Activated T-helper 17 cell treated with anti-CD3 and anti-CD28 coated beads, Interleukin-2, amount 50 U/mL, for 72 hours (primary cell): ENCODE data around the gene COL4A1. TPM values are rescaled to one million over a fixed set of nuclear protein-coding genes. Genes with fewer than 3 reads are reported as not detected.

Experiments
- ATAC-seq: fragments of 150-1000 bp; cut with Tn5 transposase; replicated peaks from 2 replicates; pipeline ENCODE4 v1.10.0; 2021; ENCODE audit warnings: mild to moderate bottlenecking, moderate library complexity
- H3K27ac Mint-ChIP-seq: one replicate; pipeline ENCODE4 v1.8.0; 2022; ENCODE audit warnings: mixed read lengths
- H3K27me3 Mint-ChIP-seq: one replicate; pipeline ENCODE4 v1.8.0; 2022; ENCODE audit warnings: mixed read lengths
- H3K36me3 Mint-ChIP-seq: one replicate; pipeline ENCODE4 v1.8.0; 2022; ENCODE audit warnings: low read depth, mild to moderate bottlenecking, mixed read lengths
- H3K4me1 Mint-ChIP-seq: one replicate; pipeline ENCODE4 v1.8.0; 2022; ENCODE audit warnings: mixed read lengths
- H3K4me3 Mint-ChIP-seq: one replicate; pipeline ENCODE4 v1.8.0; 2022; ENCODE audit warnings: mild to moderate bottlenecking, mixed read lengths
- H3K9me3 Mint-ChIP-seq: one replicate; pipeline ENCODE4 v1.8.0; 2022; ENCODE audit warnings: mixed read lengths
- total RNA-seq, 2 donors: library from RNA; stranded (reverse); gene quantifications; one replicate each; pipeline ENCODE4 v1.2.3, GENCODE V29; 2022

COL4A1 gene
- total RNA-seq, 2 donors from 2014 or later: not detected

- Mint-ChIP-seq H3K4me3 (no peak overlapping the region), H3K27me3 (peaks cover 47% of the 10 kb centered on the region), H3K4me1 (peaks cover 4% of the 10 kb centered on the region), H3K9me3 (no peaks in the 10 kb centered on the region), H3K27ac (no peak overlapping the region), H3K36me3 (no peaks in the 10 kb centered on the region)
- ATAC-seq: no peak
These were observed 4.7 kb upstream of the COL4A1 start for GRCh38 chr13:110311443-110312338.

- Mint-ChIP-seq H3K4me1 (peaks cover 4% of the 10 kb centered on the region), H3K9me3 (no peaks in the 10 kb centered on the region), H3K27ac (no peak overlapping the region), H3K27me3 (peaks cover 48% of the 10 kb centered on the region), H3K4me3 (no peak overlapping the region), H3K36me3 (no peaks in the 10 kb centered on the region)
- ATAC-seq: no peak
These were observed 3.8 kb upstream of the COL4A1 start for GRCh38 chr13:110310541-110311442.

DNA sequence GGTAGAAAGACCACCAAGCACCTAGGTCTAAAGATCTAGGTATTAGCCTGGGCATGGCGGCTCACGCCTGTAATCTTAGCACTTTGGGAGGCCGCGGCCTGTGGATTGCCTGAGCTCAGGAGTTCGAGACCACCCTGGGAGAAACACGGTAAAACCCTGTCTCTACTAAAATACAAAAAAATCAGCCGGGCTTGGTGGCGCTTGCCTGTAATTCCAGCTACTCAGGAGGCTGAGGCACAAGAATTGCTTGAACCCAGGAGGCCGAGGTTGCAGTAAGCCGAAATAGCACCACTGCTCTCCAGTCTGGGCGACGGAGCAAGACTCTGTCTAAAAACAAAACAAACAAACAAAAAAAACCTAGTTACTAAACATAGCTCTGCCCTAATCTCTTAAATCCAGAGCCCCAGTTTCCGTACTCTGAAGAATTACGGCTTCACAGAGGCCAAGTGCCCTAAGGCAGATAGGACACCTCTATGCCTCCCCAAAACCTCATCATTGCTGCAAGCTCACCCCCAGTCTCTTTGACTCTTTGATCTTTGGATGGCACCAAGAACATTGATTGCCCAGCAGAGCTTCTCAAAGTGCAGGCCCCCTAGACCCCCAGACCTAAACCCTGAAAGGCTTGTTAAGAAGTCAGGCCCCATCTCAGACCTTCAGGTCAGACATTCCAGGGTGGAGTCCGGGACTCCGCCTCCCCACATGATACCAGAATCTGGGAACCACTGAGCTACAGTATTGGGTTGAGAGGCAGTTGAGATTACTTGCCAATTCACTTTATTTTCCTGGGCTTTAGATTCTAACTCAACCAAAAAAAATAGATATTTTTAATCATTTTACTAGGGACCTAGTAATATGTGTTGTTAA lies 2.9 kb upstream of the COL4A1 start:
- no peaks in the 10 kb centered on the region for H3K36me3 Mint-ChIP-seq
- H3K4me3 Mint-ChIP-seq: no peak overlapping the region
- H3K27me3 Mint-ChIP-seq: peaks cover 53% of the 10 kb centered on the region
- ATAC-seq: no peak
- no peaks in the 10 kb centered on the region for H3K9me3 Mint-ChIP-seq
- H3K27ac Mint-ChIP-seq: no peak overlapping the region
- peaks cover 4% of the 10 kb centered on the region for H3K4me1 Mint-ChIP-seq

GRCh38 chr13:110308656-110309359 lies 1.9 kb upstream of the COL4A1 start:
- Mint-ChIP-seq H3K27ac (no peak overlapping the region), H3K4me1 (peaks cover 4% of the 10 kb centered on the region), H3K9me3 (no peaks in the 10 kb centered on the region), H3K27me3 (peaks cover 57% of the 10 kb centered on the region), H3K36me3 (no peaks in the 10 kb centered on the region), H3K4me3 (no peak overlapping the region)
- ATAC-seq: no peak

DNA sequence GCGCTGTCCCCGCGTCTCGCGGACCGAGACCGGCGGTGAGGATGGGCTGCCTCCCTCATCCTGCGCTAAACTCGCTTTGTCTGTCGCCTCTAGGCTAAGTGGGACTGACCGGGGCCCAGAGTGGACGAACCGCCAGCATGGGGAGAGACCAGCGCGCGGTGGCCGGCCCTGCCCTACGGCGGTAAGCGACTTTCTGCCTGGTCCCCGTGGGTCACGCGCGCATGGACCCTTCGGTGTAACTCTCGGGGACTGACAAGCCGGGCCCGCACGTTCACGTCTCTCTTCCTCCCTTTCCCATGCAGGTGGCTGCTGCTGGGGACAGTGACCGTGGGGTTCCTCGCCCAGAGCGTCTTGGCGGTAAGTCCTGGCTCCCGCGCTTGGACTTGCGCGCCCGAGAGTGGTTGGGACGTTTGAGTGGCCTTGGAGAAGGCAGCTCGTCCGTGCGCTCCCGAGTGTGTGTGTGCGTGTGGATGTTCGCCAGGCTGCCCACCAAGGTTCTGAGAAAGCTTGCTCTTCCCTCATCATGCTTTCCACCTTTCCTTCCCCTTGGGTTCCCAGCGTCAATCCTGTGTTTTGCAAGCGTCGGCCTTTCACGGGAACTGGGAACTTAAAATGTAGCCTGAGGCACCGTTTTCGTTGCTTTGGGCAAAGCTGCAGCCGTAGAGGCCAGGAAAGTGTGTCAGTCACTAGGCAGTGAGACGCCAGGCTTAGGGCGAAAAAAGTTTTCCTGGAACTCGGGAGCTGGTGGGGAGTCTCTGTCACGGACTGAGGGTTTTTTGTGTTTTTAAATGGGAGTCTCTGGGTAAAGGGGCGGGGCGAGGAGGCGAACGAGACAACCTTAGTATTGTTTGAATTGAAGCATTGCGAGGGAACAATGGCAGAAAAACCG lies 1.1 kb upstream of the COL4A1 start:
- Mint-ChIP-seq H3K27ac (no peak overlapping the region), H3K4me3 (no peak overlapping the region)

DNA sequence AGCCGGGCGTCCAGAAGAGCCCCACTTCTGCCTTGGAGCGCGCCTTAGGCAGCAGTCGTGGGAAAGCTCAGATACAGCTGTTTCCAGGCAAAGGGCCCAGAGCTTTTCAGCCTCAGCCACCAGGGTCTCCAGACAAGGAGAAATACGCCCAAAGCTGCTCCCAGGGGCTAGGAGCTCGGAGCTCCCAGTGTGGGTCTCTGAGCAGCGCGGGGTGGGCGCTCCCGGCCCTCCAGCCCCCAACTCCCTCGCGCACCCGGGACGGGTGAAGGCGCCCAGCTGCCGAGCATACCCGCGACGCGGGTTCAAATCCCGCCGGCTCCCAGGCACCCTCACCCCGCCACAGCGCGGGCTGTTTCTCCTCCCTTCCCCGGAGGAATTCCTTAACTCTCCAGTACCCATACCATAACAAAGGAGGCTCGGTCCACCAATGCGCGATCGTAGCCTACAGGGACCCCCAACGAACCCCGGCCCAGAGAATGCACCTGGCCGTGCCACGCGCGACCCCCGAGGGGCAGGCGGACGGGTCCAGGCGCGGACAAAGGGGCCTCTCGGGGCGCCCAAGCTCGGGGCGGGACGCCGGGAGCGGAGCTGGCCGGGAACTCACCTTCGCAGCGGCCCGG lies 507 bp downstream of the COL4A1 start:
- no peak overlapping the region for H3K4me3 Mint-ChIP-seq
- H3K27me3 Mint-ChIP-seq: peaks cover 64% of the 10 kb centered on the region
- no peaks in the 10 kb centered on the region for H3K36me3 Mint-ChIP-seq
- no peak overlapping the region for H3K27ac Mint-ChIP-seq
- no peaks in the 10 kb centered on the region for H3K9me3 Mint-ChIP-seq
- ATAC-seq: no peak
- peaks cover 4% of the 10 kb centered on the region for H3K4me1 Mint-ChIP-seq

More for the DNA sequence above, 1.1 kb upstream of the COL4A1 start:
- H3K27me3 Mint-ChIP-seq: peaks cover 63% of the 10 kb centered on the region
- H3K4me1 Mint-ChIP-seq: peaks cover 4% of the 10 kb centered on the region
- ATAC-seq: no peak
- H3K36me3 Mint-ChIP-seq: no peaks in the 10 kb centered on the region
- H3K9me3 Mint-ChIP-seq: no peaks in the 10 kb centered on the region

DNA sequence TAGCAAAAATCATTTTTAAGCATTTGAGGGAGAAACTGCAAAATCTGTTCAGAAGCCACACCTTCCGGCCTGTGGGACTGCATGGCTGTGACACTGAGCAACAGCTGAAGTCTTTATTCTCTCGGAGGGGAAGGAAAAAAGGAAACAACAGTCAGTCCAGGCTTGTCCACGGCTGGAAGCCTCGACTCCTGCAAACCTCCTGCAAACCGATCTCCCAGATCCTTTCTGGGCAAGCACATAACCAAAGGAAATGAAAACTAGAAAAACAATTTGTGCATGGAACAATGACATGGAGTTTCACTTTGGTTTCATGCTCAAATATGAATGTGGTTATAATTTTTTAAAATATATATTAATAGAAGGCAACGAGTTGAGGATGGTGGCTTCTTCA lies 1.0 kb downstream of the COL4A1 start:
- H3K4me1 Mint-ChIP-seq: peaks cover 4% of the 10 kb centered on the region
- no peaks in the 10 kb centered on the region for H3K36me3 Mint-ChIP-seq
- no peak for ATAC-seq
- no peaks in the 10 kb centered on the region for H3K9me3 Mint-ChIP-seq
- no peak overlapping the region for H3K4me3 Mint-ChIP-seq
- no peak overlapping the region for H3K27ac Mint-ChIP-seq
- peaks cover 65% of the 10 kb centered on the region for H3K27me3 Mint-ChIP-seq

GRCh38 chr13:110305544-110305943 lies 1.4 kb downstream of the COL4A1 start:
- Mint-ChIP-seq H3K36me3 (no peaks in the 10 kb centered on the region), H3K4me3 (no peak overlapping the region), H3K27ac (no peak overlapping the region), H3K9me3 (no peaks in the 10 kb centered on the region), H3K4me1 (peaks cover 4% of the 10 kb centered on the region), H3K27me3 (peaks cover 65% of the 10 kb centered on the region)
- ATAC-seq: no peak

DNA sequence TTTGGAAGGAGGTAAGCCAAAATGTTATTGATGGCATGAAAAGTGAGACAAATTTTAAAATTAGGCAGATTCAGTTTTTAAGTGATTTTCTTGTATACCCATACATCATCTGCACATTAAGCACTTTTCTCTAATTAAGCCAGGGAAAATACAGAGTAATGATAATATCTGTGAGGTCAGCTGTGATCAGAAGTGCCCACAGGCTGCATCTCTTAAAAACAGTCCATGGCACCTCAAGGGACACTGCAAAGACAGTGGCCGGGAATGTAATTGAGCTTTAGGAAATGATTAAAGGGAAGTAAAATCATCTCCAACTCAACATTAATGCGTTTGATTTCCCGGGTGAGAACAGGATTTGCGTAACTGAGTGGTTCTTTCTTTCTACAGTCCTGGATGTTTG lies 2.0 kb downstream of the COL4A1 start:
- Mint-ChIP-seq H3K27ac (no peak overlapping the region), H3K36me3 (no peaks in the 10 kb centered on the region), H3K27me3 (peaks cover 65% of the 10 kb centered on the region), H3K4me1 (peaks cover 4% of the 10 kb centered on the region), H3K9me3 (no peaks in the 10 kb centered on the region), H3K4me3 (no peak overlapping the region)
- ATAC-seq: no peak

DNA sequence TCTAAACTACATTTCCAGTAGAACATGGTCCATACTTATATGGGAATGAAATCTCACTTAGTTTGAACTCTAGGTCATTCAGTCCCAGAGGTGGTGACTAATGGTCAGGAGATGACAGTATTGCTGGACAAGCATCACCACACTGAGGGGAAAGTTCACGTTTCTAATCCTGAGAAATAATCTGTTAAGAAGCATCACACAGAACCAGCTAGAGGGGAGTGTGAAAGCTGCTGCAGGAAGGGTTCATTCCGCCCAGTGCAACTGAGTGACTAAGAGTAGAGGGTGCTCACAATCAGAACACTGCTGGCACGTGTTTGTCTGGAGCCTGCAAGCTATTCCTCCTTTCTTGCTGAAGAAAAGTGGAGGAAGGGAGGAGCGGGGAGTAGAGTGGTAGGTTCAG lies 2.7 kb downstream of the COL4A1 start:
- Mint-ChIP-seq H3K4me1 (peaks cover 4% of the 10 kb centered on the region), H3K9me3 (no peaks in the 10 kb centered on the region), H3K27ac (no peak overlapping the region), H3K36me3 (no peaks in the 10 kb centered on the region), H3K4me3 (no peak overlapping the region), H3K27me3 (peaks cover 66% of the 10 kb centered on the region)
- no peak for ATAC-seq

- Mint-ChIP-seq H3K27me3 (peaks cover 60% of the 10 kb centered on the region), H3K36me3 (no peaks in the 10 kb centered on the region), H3K4me1 (peaks cover 4% of the 10 kb centered on the region), H3K27ac (no peak overlapping the region), H3K4me3 (no peak overlapping the region), H3K9me3 (no peaks in the 10 kb centered on the region)
- no peak for ATAC-seq
These were observed 3.3 kb downstream of the COL4A1 start for GRCh38 chr13:110303644-110304043.

DNA sequence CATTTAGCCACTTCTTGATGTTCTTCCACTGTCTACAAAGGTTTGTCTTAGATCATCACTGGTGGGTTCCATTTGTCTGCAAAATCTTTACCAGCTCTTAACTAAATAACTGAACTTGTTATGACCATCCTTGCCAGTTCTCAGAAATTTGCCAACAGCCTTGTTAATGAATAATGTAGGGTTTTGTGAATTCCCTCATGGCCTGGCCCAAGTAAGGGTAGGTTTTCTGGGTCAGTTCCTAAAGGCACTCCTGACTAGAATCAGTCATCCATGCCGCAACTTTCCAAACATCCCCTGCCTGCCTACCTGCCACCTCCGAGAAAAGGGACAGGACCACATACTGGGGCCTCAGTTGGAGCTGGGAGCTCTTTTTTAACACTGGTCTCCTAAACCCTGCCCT lies 4.0 kb downstream of the COL4A1 start:
- Mint-ChIP-seq H3K4me3 (no peak overlapping the region), H3K27me3 (peaks cover 53% of the 10 kb centered on the region), H3K4me1 (peaks cover under 1% of the 10 kb centered on the region), H3K36me3 (no peaks in the 10 kb centered on the region), H3K27ac (no peak overlapping the region), H3K9me3 (no peaks in the 10 kb centered on the region)
- no peak for ATAC-seq
